GM12873 (cell line): ENCODE results near the gene CCDC15.

Experiments
- CTCF ChIP-seq: IDR thresholded peaks from 2 replicates; pipeline ENCODE4 v1.5.1; 2012; ENCODE audit warnings: low read depth, mild to moderate bottlenecking, moderate library complexity, low read length, control low read depth; ENCODE audit not compliant: insufficient read depth; ENCODE audit errors: missing control alignments

CCDC15 gene

GRCh38 chr11:124943254-124943616 is 10.8 kb upstream of the CCDC15 start:
- TF ChIP-seq CTCF, result no peak

GRCh38 chr11:124943741-124944140 is 10.3 kb upstream of the CCDC15 start:
- no peak for TF ChIP-seq CTCF

GRCh38 chr11:124944565-124944964 is 9.4 kb upstream of the CCDC15 start:
- TF ChIP-seq CTCF, result no peak

GRCh38 chr11:124945826-124946225 is 8.2 kb upstream of the CCDC15 start:
- TF ChIP-seq CTCF, result no peak

- no peak for TF ChIP-seq CTCF
Observed at GRCh38 chr11:124946735-124947141, 7.3 kb upstream of the CCDC15 start.

GRCh38 chr11:124950601-124951330 is 3.2 kb upstream of the CCDC15 start:
- TF ChIP-seq CTCF, result no peak

GRCh38 chr11:124951341-124951740 is 2.7 kb upstream of the CCDC15 start:
- no peak for TF ChIP-seq CTCF
